ENCODE measurements around the gene MED27.

DNA sequence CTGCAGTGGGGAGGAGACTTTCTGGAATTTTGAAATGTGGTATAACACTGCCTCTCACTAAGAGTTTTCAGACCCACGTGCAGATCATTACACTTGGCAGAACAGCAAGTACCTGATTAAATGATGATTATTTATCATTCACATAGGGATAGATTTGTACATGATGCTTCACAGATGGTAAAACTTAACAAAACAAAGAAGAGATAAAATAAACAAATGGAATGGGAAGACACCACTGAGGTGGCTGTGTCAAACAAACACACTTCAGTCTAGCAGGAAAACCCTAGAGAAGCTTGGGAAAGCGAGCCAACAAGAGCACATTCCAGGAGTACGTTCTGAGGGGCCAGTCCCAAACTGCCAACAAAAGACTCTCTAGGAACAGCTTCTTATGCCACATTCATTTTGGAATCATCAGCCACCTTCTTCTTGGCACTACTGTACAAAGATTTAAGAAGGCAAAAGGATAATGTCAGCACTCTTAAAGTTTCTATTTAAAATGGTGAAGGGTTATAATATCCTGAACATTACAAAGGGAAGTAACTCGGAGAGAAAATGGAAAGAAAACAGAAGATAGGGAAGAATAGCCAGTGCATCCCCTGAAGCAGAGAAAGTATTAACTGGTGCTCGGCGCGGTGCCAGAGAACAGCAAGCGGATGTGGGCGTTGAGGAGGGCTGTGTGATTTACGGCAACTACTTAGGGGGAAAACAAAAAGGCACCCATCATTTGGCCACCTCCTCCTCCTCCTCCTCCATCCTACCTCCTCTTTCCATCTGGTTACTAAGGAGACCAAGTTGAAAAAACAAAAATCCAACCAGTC, 1.6 kb downstream of the MED27 start:
- TF ChIP-seq CTCF (conservative IDR thresholded peaks at IDR 0.05; ENCODE audit: low read length) (no peak), EZH2phosphoT487 (IDR thresholded peaks at IDR 0.05; ENCODE audit: borderline replicate concordance) (no peak)
